22Rv1 (cell line): Measurements from ENCODE around the gene SRGAP1.
"Not testable (repeated sequence)": the region's sequence is repeated elsewhere in the genome, so short reads cannot be mapped to it uniquely, and the experiment has no call there.

Experiments used
- H3K27ac ChIP-seq: fragments of 450-650 bp; 2 replicates; pipeline ENCODE4 v1.5.1; 2017
- ZFX ChIP-seq: fragments of 450-650 bp; IDR thresholded peaks from 2 replicates; pipeline ENCODE4 v1.6.1; 2017; ENCODE audit warnings: antibody characterized with exemption, borderline replicate concordance
- TF ChIP-seq, protein P1 (sequence below): fragments of 450-650 bp; IDR thresholded peaks from 2 replicates; pipeline ENCODE4 v1.5.1; 2017; ENCODE audit warnings: mild to moderate bottlenecking

The SRGAP1 gene

GRCh38 chr12:64030155-64030554, 185.7 kb downstream of the SRGAP1 start:
- no peak overlapping the region for H3K27ac ChIP-seq
- no peak for TF ChIP-seq ZFX
- TF ChIP-seq, protein P1, sequence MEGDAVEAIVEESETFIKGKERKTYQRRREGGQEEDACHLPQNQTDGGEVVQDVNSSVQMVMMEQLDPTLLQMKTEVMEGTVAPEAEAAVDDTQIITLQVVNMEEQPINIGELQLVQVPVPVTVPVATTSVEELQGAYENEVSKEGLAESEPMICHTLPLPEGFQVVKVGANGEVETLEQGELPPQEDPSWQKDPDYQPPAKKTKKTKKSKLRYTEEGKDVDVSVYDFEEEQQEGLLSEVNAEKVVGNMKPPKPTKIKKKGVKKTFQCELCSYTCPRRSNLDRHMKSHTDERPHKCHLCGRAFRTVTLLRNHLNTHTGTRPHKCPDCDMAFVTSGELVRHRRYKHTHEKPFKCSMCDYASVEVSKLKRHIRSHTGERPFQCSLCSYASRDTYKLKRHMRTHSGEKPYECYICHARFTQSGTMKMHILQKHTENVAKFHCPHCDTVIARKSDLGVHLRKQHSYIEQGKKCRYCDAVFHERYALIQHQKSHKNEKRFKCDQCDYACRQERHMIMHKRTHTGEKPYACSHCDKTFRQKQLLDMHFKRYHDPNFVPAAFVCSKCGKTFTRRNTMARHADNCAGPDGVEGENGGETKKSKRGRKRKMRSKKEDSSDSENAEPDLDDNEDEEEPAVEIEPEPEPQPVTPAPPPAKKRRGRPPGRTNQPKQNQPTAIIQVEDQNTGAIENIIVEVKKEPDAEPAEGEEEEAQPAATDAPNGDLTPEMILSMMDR: no peak

GRCh38 chr12:64034056-64034455, 189.6 kb downstream of the SRGAP1 start:
- not testable (repeated sequence) for H3K27ac ChIP-seq

GRCh38 chr12:64034901-64035576, 190.5 kb downstream of the SRGAP1 start:
- H3K27ac ChIP-seq: no peak overlapping the region
- TF ChIP-seq, protein P1: no peak
- TF ChIP-seq ZFX: no peak

- TF ChIP-seq, protein P1: no peak
- TF ChIP-seq ZFX: no peak
- H3K27ac ChIP-seq: no peak overlapping the region
These were observed 191.9 kb downstream of the SRGAP1 start for GRCh38 chr12:64036414-64036813.

DNA sequence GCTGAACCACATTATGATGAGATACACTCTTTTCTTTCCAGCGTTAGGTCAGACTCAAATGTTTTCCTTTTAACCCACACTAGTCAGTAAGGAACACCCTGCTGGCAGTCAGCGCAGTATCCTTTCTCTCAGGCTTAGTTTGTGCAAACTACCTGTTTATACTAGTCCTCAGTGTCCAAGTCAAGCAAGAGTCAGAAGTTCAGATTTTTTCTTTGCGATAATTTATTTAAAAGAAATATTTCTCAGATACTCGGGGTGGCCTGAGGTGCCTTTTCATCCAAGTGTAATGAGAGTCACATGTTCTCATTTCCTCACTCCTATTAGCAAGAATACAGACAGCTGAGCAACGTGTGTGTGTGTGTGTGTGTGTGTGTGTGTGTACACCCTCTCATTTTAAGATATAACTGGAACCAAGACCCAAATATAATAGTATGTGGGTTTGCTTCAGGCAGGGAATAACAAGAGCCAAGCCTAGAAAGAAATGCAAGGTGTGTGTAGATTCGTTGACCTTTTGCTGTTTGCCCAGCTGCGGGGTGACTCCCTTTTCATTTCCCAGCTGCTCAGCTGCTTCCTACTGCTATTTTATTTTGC, 194.9 kb downstream of the SRGAP1 start:
- no peak overlapping the region; the same call in 1 of the 2 replicates for H3K27ac ChIP-seq
- TF ChIP-seq, protein P1: no peak
- TF ChIP-seq ZFX: no peak

DNA sequence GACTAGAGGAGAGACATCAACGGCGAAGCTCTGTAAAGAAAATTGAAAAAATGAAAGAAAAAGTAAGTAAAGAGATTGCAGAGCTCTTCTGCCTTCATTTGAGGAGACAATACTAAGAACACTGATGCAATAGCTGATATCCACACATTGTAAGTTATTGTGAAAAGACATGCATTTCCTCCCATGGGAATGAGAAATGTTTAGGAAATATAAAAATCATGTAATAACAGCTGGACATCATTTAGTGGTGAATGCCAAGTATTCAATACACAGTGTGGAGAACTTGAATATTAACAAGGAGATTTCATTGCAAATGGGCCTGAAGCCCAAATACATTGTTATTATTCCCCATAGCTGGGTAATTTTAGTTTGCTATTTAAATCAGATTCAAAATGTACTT, 198.4 kb downstream of the SRGAP1 start:
- TF ChIP-seq, protein P1: no peak
- no peak for TF ChIP-seq ZFX
- H3K27ac ChIP-seq: no peak overlapping the region

- no peak overlapping the region for H3K27ac ChIP-seq
- no peak for TF ChIP-seq ZFX
- TF ChIP-seq, protein P1: no peak
These were observed 199.7 kb downstream of the SRGAP1 start for GRCh38 chr12:64044191-64044590.
